Spleen (tissue), 11 donors: Measurements from ENCODE around the gene PRKAG3. TPM values are rescaled to one million over a fixed set of nuclear protein-coding genes. Genes with fewer than 3 reads are reported as not detected.
A peak's percentile ranks its signal among the peaks of the same experiment; 100 is the strongest.
"Not testable (repeated sequence)": the region's sequence is repeated elsewhere in the genome, so short reads cannot be mapped to it uniquely, and the experiment has no call there.

ENCODE experiments used
- DNase-seq: peaks from one replicate; pipeline ENCODE4 v3.0.0-alpha.2; 2020
- H3K27ac ChIP-seq, 8 donors: fragments of 200-600 bp; sonication (generic) in 7 of 8; 1 replicate in 4 of 8; 2 replicates in 4 of 8; pipeline versions ENCODE4 v1.5.0 to v1.8.0; 2016 to 2021; ENCODE audit warnings: inconsistent platforms in 4 of 8, mild to moderate bottlenecking in 4 of 8, moderate library complexity in 1 of 8
- H3K27me3 ChIP-seq, 7 donors: fragments of 200-600 bp; sonication (generic) in 6 of 7; replicated peaks in 1 of 7; 1 replicate in 4 of 7; 2 replicates in 3 of 7; pipeline versions ENCODE4 v1.5.0 to v1.8.0; 2016 to 2021; ENCODE audit warnings: inconsistent platforms in 3 of 7, mild to moderate bottlenecking in 1 of 7
- H3K36me3 ChIP-seq, 6 donors: fragments of 200-600 bp; sonication (generic) in 5 of 6; 1 replicate in 4 of 6; 2 replicates in 2 of 6; pipeline versions ENCODE4 v1.5.0 to v1.8.0; 2016 to 2021; ENCODE audit warnings: inconsistent platforms in 2 of 6
- H3K4me1 ChIP-seq, 6 donors: fragments of 200-600 bp; sonication (generic) in 5 of 6; 1 replicate in 3 of 6; 2 replicates in 3 of 6; pipeline versions ENCODE4 v1.5.0 to v1.8.0; 2016 to 2021; ENCODE audit warnings: inconsistent platforms in 3 of 6
- H3K4me3 ChIP-seq, 8 donors: fragments of 200-600 bp; sonication (generic) in 7 of 8; 1 replicate in 4 of 8; 2 replicates in 4 of 8; pipeline versions ENCODE4 v1.5.0 to v1.8.0; 2016 to 2021; ENCODE audit warnings: inconsistent platforms in 4 of 8, mild to moderate bottlenecking in 4 of 8, moderate library complexity in 2 of 8
- H3K9me3 ChIP-seq, 8 donors: fragments of 200-600 bp; sonication (generic) in 7 of 8; 1 replicate in 4 of 8; 2 replicates in 4 of 8; pipeline versions ENCODE4 v1.5.0 to v1.8.0; 2016 to 2021; ENCODE audit warnings: inconsistent platforms in 4 of 8
- CTCF ChIP-seq, 11 experiments: fragments of 200-600 bp in 7 of 11; fragments of 450-650 bp in 4 of 11; sonication (generic) in 4 of 11; IDR thresholded peaks in 8 of 11; conservative IDR thresholded peaks in 3 of 11; 1 replicate in 7 of 11; 2 replicates in 4 of 11; pipeline versions ENCODE4 v1.4.0 to v1.8.0; 2016 to 2021; ENCODE audit warnings: antibody characterized with exemption in 11 of 11, inconsistent platforms in 4 of 11, mild to moderate bottlenecking in 1 of 11
- POLR2A ChIP-seq, 3 donors: fragments of 450-650 bp; IDR thresholded peaks; one replicate each; pipeline ENCODE4 v1.5.1; 2017; ENCODE audit warnings: antibody characterized with exemption in 3 of 3, mild to moderate bottlenecking in 1 of 3
- POLR2AphosphoS5 ChIP-seq, 3 donors: sonication (generic); formaldehyde crosslinking; IDR thresholded peaks; one replicate each; pipeline ENCODE4 v1.5.1; 2017; ENCODE audit warnings: antibody characterized with exemption in 3 of 3
- WGBS, 5 donors: extraction: QIAGEN DNeasy Blood & Tissue Kit in 3 of 5; methylation state at CpG; one replicate each; pipeline versions ENCODE4 v1.1.5 to v1.1.7; 2013 to 2018; 5-methylcytosine and 5-hydroxymethylcytosine counted together
- intact Hi-C: fragments of 100-400 bp; cut with DNase I; formaldehyde crosslinking; loops from one replicate; pipeline ENCODE4 v1.15.0; 2023; ENCODE audit warnings: low total_unique reads
- microRNA-seq, 3 donors: library from miRNA; unstranded; fragments of <30 nt; microRNA quantifications; one replicate each; pipeline versions ENCODE4 to v1.1.0, GENCODE V29; 2019 to 2020
- polyA plus RNA-seq, 3 donors: library from polyadenylated mRNA; stranded (reverse); fragments of 200-250 nt; gene quantifications; one replicate each; pipeline ENCODE4 v1.2.1, GENCODE V29; 2013
- total RNA-seq, 7 donors: library from RNA; depleted of rRNA in 3 of 7; stranded (reverse); fragments of >200 nt in 3 of 7; fragmentation: NEBNext Ultra II Directional in 4 of 7; extraction: Animal tissue kit (Norgen Biotek cat#: 25700) in 4 of 7; gene quantifications; one replicate each; pipeline versions ENCODE4 v1.1.0 to v1.2.1, GENCODE V29; 2016 to 2021
- donor health status: healthy with polysubstance abuse.
- donor health status: DM: no; HTN: no; CAD: no; lungs with moderate emphysema.
- donor health status: DM: no; HTN: no; CAD: no.
- donor health status: Bipolar disorder and iron deficiency.
- donor health status: healthy.
- donor health status: DM: no; HTN: no; CAD: no.
- donor health status: DM: yes; HTN: yes; CAD: no.

Gene PRKAG3
- total and polyA plus RNA-seq, 10 donors, result not detected

GRCh38 chr2:218776488-218776887 lies 55.1 kb downstream of the PRKAG3 start:
- H3K4me1 ChIP-seq, result peaks cover 0 to 8% (median under 1%) of the 10 kb centered on the region in 6 donors
- no peak for DNase-seq
- peak overlapping the region in 1 of 8 donors; percentile 76 for H3K27ac ChIP-seq
- peaks cover 0 to 23% (median 16%) of the 10 kb centered on the region in 8 donors for H3K9me3 ChIP-seq
- peaks cover 0 to 21% (median 3%) of the 10 kb centered on the region in 7 donors for H3K27me3 ChIP-seq
- H3K36me3 ChIP-seq, result peaks cover 0 to 6% (median 0%) of the 10 kb centered on the region in 6 donors
- no peak for TF ChIP-seq POLR2A (IDR thresholded peaks at IDR 0.05)
- TF ChIP-seq POLR2AphosphoS5 (IDR thresholded peaks at IDR 0.05), result no peak
- no peak for TF ChIP-seq CTCF (IDR thresholded peaks at IDR 0.05 in 8 of 11, conservative IDR thresholded peaks at IDR 0.05 in 3 of 11)
- 89 to 100% (median 94%) methylated on average over 1 of the region's 1 CpG for WGBS, 5 donors
- intact Hi-C loops, result no loop called here
- no peak overlapping the region for H3K4me3 ChIP-seq

- 92 to 98% (median 94%) methylated on average over 2 of the region's 2 CpGs for WGBS, 5 donors
- intact Hi-C loops, result no loop called here
- no peak overlapping the region for H3K27ac ChIP-seq
- no peaks in the 10 kb centered on the region for H3K27me3 ChIP-seq
- H3K4me1 ChIP-seq, result no peaks in the 10 kb centered on the region
- H3K4me3 ChIP-seq, result no peak overlapping the region
- H3K36me3 ChIP-seq, result peaks cover 0 to 6% (median 0%) of the 10 kb centered on the region in 6 donors
- no peak for TF ChIP-seq CTCF (IDR thresholded peaks at IDR 0.05 in 8 of 11, conservative IDR thresholded peaks at IDR 0.05 in 3 of 11)
- no peak for TF ChIP-seq POLR2AphosphoS5 (IDR thresholded peaks at IDR 0.05)
- TF ChIP-seq POLR2A (IDR thresholded peaks at IDR 0.05), result no peak
- H3K9me3 ChIP-seq, result peaks cover 0 to 23% (median 16%) of the 10 kb centered on the region in 8 donors
- no peak for DNase-seq
Observed at GRCh38 chr2:218773881-218774280, 57.7 kb downstream of the PRKAG3 start.

GRCh38 chr2:218772759-218773158 lies 58.8 kb downstream of the PRKAG3 start:
- H3K4me1 ChIP-seq, H3K4me3 ChIP-seq, intact Hi-C loops, H3K36me3 ChIP-seq, H3K27me3 ChIP-seq, H3K27ac ChIP-seq, DNase-seq: not testable (repeated sequence)
- H3K9me3 ChIP-seq, result peaks cover 0 to 20% (median 14%) of the 10 kb centered on the region in 8 donors
- 85 to 94% (median 90%) methylated on average over 5 of the region's 5 CpGs for WGBS, 5 donors

Small RNAs within 50 kb of the gene (microRNA-seq; reads per million reads assigned to microRNA genes)
- 0 reads per million in 3 donors for gene MIR9500

Other genes with a start within 250 kb of the PRKAG3 start
- under 1 TPM; 0.13 to 0.92 (median 0.64) TPM for gene PLCD4, start 223.9 kb downstream of the PRKAG3 start, total RNA-seq
- under 1 TPM; 0.19 to 0.26 (median 0.23) TPM for gene PLCD4, start 223.9 kb downstream of the PRKAG3 start, polyA plus RNA-seq
- gene ZNF142, start 172.2 kb downstream of the PRKAG3 start, total RNA-seq, result 10 to 100 TPM; 27.7 to 33.0 (median 31.6) TPM
- 1 to 10 TPM; 2.9 to 8.0 (median 4.4) TPM for gene ZNF142, start 172.2 kb downstream of the PRKAG3 start, polyA plus RNA-seq
- 10 to 100 TPM; 16.4 to 39.4 (median 29.5) TPM for gene BCS1L, start 172.1 kb downstream of the PRKAG3 start, total RNA-seq
- 10 to 100 TPM; 39.1 to 47.3 (median 40.2) TPM for gene BCS1L, start 172.1 kb downstream of the PRKAG3 start, polyA plus RNA-seq
- gene RNF25, start 159.8 kb downstream of the PRKAG3 start, total RNA-seq, result 10 to 100 TPM; 15.9 to 25.9 (median 20.8) TPM
- gene RNF25, start 159.8 kb downstream of the PRKAG3 start, polyA plus RNA-seq, result 10 to 100 TPM; 25.1 to 27.1 (median 26.3) TPM
- 10 to 100 TPM; 18.7 to 46.8 (median 27.9) TPM for gene STK36, start 159.7 kb downstream of the PRKAG3 start, total RNA-seq
- gene STK36, start 159.7 kb downstream of the PRKAG3 start, polyA plus RNA-seq, result 10 to 100 TPM; 10.7 to 18.6 (median 16.8) TPM
- 10 to 100 TPM; 14.5 to 40.5 (median 28.6) TPM for gene TTLL4, start 121.0 kb downstream of the PRKAG3 start, total RNA-seq
- gene TTLL4, start 121.0 kb downstream of the PRKAG3 start, polyA plus RNA-seq, result 10 to 100 TPM in 2 of 3 donors, 1 to 10 TPM in 1; 6.2 to 13.7 (median 12.0) TPM
- 10 to 100 TPM; 11.6 to 24.9 (median 17.2) TPM for gene CYP27A1, start 49.7 kb downstream of the PRKAG3 start, total RNA-seq
- gene CYP27A1, start 49.7 kb downstream of the PRKAG3 start, polyA plus RNA-seq, result 10 to 100 TPM in 2 of 3 donors, 1 to 10 TPM in 1; 8.7 to 65.5 (median 13.2) TPM
- gene WNT6, start 28.0 kb upstream of the PRKAG3 start, total RNA-seq, result 10 to 100 TPM in 3 of 7 donors, 1 to 10 TPM in 4; 2.2 to 10.9 (median 10.0) TPM
- gene WNT6, start 28.0 kb upstream of the PRKAG3 start, polyA plus RNA-seq, result 1 to 10 TPM; 1.1 to 4.0 (median 1.1) TPM
- 1 to 10 TPM; 1.6 to 7.9 (median 3.5) TPM for gene WNT10A, start 49.0 kb upstream of the PRKAG3 start, total RNA-seq
- gene WNT10A, start 49.0 kb upstream of the PRKAG3 start, polyA plus RNA-seq, result 1 to 10 TPM; 1.5 to 2.5 (median 1.5) TPM
- not detected for gene CDK5R2, start 127.9 kb upstream of the PRKAG3 start, total RNA-seq
- not detected for gene CDK5R2, start 127.9 kb upstream of the PRKAG3 start, polyA plus RNA-seq
- not detected for gene FEV, start 153.4 kb upstream of the PRKAG3 start, total RNA-seq
- not detected for gene FEV, start 153.4 kb upstream of the PRKAG3 start, polyA plus RNA-seq
- gene CRYBA2, start 161.6 kb upstream of the PRKAG3 start, total RNA-seq, result not detected
- not detected for gene CRYBA2, start 161.6 kb upstream of the PRKAG3 start, polyA plus RNA-seq
- gene CFAP65, start 209.7 kb upstream of the PRKAG3 start, total RNA-seq, result under 1 TPM in 1 of 7 donors, not detected in 6; 0.28 TPM
- not detected for gene CFAP65, start 209.7 kb upstream of the PRKAG3 start, polyA plus RNA-seq
- not detected for gene IHH, start 229.1 kb upstream of the PRKAG3 start, total RNA-seq
- under 1 TPM in 2 of 3 donors, not detected in 1; 0.06 to 0.13 TPM for gene IHH, start 229.1 kb upstream of the PRKAG3 start, polyA plus RNA-seq